Transverse colon (tissue), 4 donors: ENCODE measurements around the gene TRMT44. TPM values are rescaled to one million over a fixed set of nuclear protein-coding genes. Genes with fewer than 3 reads are reported as not detected.

Experiments used
- DNase-seq: peaks from one replicate; pipeline ENCODE4 v3.0.0-alpha.2; 2019
- H3K27ac ChIP-seq, 4 donors: fragments of 200-600 bp; sonication (generic); 2 replicates each; pipeline ENCODE4 v1.5.1; 2016 to 2018; ENCODE audit warnings: inconsistent platforms in 4 of 4
- H3K27me3 ChIP-seq: fragments of 200-600 bp; sonication (generic); 2 replicates; pipeline ENCODE4 v1.5.1; 2017; ENCODE audit warnings: inconsistent platforms
- H3K36me3 ChIP-seq, 4 donors: fragments of 200-600 bp; sonication (generic); 2 replicates each; pipeline ENCODE4 v1.5.1; 2017 to 2019; ENCODE audit warnings: inconsistent platforms in 4 of 4
- H3K4me1 ChIP-seq, 4 donors: fragments of 200-600 bp; sonication (generic); 2 replicates each; pipeline ENCODE4 v1.5.1; 2017 to 2020; ENCODE audit warnings: inconsistent platforms in 4 of 4
- H3K4me3 ChIP-seq, 4 donors: fragments of 200-600 bp; sonication (generic); 1 replicate in 1 of 4; 2 replicates in 3 of 4; pipeline versions ENCODE4 v1.5.1 to v1.6.1; 2017 to 2019; ENCODE audit warnings: inconsistent platforms in 4 of 4
- H3K9me3 ChIP-seq, 2 donors: fragments of 200-600 bp; sonication (generic); 2 replicates each; pipeline ENCODE4 v1.5.1; 2017 to 2019; ENCODE audit warnings: inconsistent platforms in 2 of 2
- EP300 ChIP-seq: sonication (generic); formaldehyde crosslinking; IDR thresholded peaks from one replicate; pipeline ENCODE4 v1.6.1; 2017; ENCODE audit warnings: antibody characterized with exemption, low read depth
- POLR2A ChIP-seq: fragments of 450-650 bp; IDR thresholded peaks from one replicate; pipeline ENCODE4 v1.6.1; 2016; ENCODE audit warnings: antibody characterized with exemption, mild to moderate bottlenecking, moderate library complexity
- POLR2AphosphoS5 ChIP-seq, 3 donors: sonication (generic); formaldehyde crosslinking; IDR thresholded peaks; one replicate each; pipeline ENCODE4 v1.6.1; 2016; ENCODE audit warnings: antibody characterized with exemption in 3 of 3
- WGBS, 2 donors: methylation state at CpG; one replicate each; pipeline ENCODE4 v1.1.5; 2018; ENCODE audit warnings: low coverage in 1 of 2; 5-methylcytosine and 5-hydroxymethylcytosine counted together
- in situ Hi-C, 4 donors: fragments of 200-750 bp; cut with MboI; loops; one replicate each; pipeline versions ENCODE4 v1.15.0 to v1.15.1; 2017; ENCODE audit warnings: low sequenced_read_pairs in 3 of 4, low pct_ligation_motif_present in 1 of 4, low pct_unique_long_range_greater_than_20kb in 1 of 4
- intact Hi-C: fragments of 100-400 bp; cut with DNase I; formaldehyde crosslinking; loops from one replicate; pipeline ENCODE4 v1.15.1; 2023; ENCODE audit warnings: low total_unique reads
- total RNA-seq, 4 donors: library from RNA; depleted of rRNA; stranded (reverse); fragments of >200 nt; gene quantifications; one replicate each; pipeline ENCODE4 v1.1.0, GENCODE V29; 2016
- TF ChIP-seq, protein P1 (sequence below), 5 experiments: fragments of 200-600 bp in 3 of 5; fragments of 450-650 bp in 2 of 5; sonication (generic) in 3 of 5; IDR thresholded peaks; 1 replicate in 2 of 5; 2 replicates in 3 of 5; pipeline ENCODE4 v1.5.1; 2016 to 2017; ENCODE audit warnings: antibody characterized with exemption in 5 of 5, inconsistent platforms in 3 of 5, mild to moderate bottlenecking in 2 of 5, moderate library complexity in 1 of 5

Gene TRMT44
- 100 to 1,000 TPM in 1 of 4 donors, 10 to 100 TPM in 3; 19.1 to 190 (median 29.7) TPM for total RNA-seq

- Histone ChIP-seq H3K9me3 (peaks cover 0 to 5% of the 10 kb centered on the region in 2 donors), H3K36me3 (no peaks in the 10 kb centered on the region), H3K4me3 (peak within 1 kb of the TSS; percentile 87 to 100 (median 96)), H3K4me1 (peaks cover 24 to 66% (median 32%) of the 10 kb centered on the region in 4 donors), H3K27ac (peak within 1 kb of the TSS; percentile 90 to 99 (median 98)), H3K27me3 (no peaks in the 10 kb centered on the region)
- intact Hi-C loops = no loop called here
- in situ Hi-C loops = no loop called here
- TF ChIP-seq EP300 (no peak), POLR2A (peak; percentile 73), POLR2AphosphoS5 (IDR thresholded peaks at IDR 0.05) (peak; percentile 86 to 91 (median 88))
- TF ChIP-seq, protein P1, sequence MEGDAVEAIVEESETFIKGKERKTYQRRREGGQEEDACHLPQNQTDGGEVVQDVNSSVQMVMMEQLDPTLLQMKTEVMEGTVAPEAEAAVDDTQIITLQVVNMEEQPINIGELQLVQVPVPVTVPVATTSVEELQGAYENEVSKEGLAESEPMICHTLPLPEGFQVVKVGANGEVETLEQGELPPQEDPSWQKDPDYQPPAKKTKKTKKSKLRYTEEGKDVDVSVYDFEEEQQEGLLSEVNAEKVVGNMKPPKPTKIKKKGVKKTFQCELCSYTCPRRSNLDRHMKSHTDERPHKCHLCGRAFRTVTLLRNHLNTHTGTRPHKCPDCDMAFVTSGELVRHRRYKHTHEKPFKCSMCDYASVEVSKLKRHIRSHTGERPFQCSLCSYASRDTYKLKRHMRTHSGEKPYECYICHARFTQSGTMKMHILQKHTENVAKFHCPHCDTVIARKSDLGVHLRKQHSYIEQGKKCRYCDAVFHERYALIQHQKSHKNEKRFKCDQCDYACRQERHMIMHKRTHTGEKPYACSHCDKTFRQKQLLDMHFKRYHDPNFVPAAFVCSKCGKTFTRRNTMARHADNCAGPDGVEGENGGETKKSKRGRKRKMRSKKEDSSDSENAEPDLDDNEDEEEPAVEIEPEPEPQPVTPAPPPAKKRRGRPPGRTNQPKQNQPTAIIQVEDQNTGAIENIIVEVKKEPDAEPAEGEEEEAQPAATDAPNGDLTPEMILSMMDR (IDR thresholded peaks at IDR 0.05) = peak in 3 of 5 experiments; percentile 2 to 22 (median 12)
- WGBS, 2 donors = 0% methylated on average over 11 to 33 of the region's 60 CpGs
- DNase-seq = peak; percentile 95
These were observed at the start of gene TRMT44, which contains the start of gene ACOX3 for GRCh38 chr4:8440492-8441311. TSS of gene TRMT44 (plus strand) at chr4:8440777. CDS start at chr4:8440823, 46 bp downstream. TSS of gene ACOX3 (minus strand) at chr4:8440723. CDS start at chr4:8416521, 24,202 bp downstream.

GRCh38 chr4:8391071-8391470, 49.5 kb upstream of the TRMT44 start:
- Histone ChIP-seq H3K9me3 (no peaks in the 10 kb centered on the region), H3K4me3 (no peak overlapping the region), H3K27me3 (no peaks in the 10 kb centered on the region), H3K27ac (peak overlapping the region; percentile 55 to 87 (median 78)), H3K4me1 (peaks cover 9 to 32% (median 16%) of the 10 kb centered on the region in 4 donors), H3K36me3 (peaks cover 0 to 10% (median 0%) of the 10 kb centered on the region in 4 donors)
- WGBS, 2 donors = 82 to 85% methylated on average over 7 of the region's 7 CpGs
- TF ChIP-seq POLR2A = no peak
- TF ChIP-seq, protein P1 (IDR thresholded peaks at IDR 0.05) = no peak
- no peak for TF ChIP-seq POLR2AphosphoS5 (IDR thresholded peaks at IDR 0.05)
- TF ChIP-seq EP300 = no peak
- intact Hi-C loops = loop anchor here (5.0 kb wide), 1 partner anchor 119 kb away; no protein-coding TSS in a partner anchor
- DNase-seq = no peak
- in situ Hi-C loops = no loop called here

DNA sequence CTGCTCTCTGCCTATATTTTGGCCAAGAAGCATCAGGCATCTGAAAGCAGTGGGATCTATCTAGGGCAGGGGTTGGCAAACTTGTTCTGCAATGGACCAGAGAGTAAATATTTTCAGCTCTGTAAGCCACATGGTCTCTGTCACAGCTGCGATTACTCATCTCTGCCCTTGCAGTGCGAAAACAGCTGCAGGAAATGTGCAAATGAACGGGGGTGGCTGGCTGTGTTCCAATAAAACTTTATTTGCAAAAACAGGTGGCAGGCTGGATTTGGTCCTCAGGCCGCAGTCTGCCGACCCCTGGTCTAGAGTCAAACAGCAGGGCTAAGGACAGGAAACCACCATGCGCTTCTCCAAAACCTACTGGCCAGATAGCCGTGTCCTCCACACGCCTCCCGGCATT, 48.6 kb upstream of the TRMT44 start:
- intact Hi-C loops (loop anchor here (5.0 kb wide), 1 partner anchor 120 kb away; no protein-coding TSS in a partner anchor), in situ Hi-C loops (no loop called here)
- peaks cover 0 to 10% (median 0%) of the 10 kb centered on the region in 4 donors for H3K36me3 ChIP-seq
- no peaks in the 10 kb centered on the region for H3K27me3 ChIP-seq
- H3K27ac ChIP-seq = peak overlapping the region; percentile 55 to 87 (median 78)
- TF ChIP-seq EP300 = no peak
- TF ChIP-seq, protein P1 (IDR thresholded peaks at IDR 0.05) = no peak
- peak; percentile 62 to 85 (median 84) for TF ChIP-seq POLR2AphosphoS5 (IDR thresholded peaks at IDR 0.05)
- WGBS, 2 donors = 40 to 55% methylated on average over 1 to 9 of the region's 9 CpGs
- no peak overlapping the region for H3K4me3 ChIP-seq
- no peaks in the 10 kb centered on the region for H3K9me3 ChIP-seq
- peaks cover 9 to 32% (median 16%) of the 10 kb centered on the region in 4 donors for H3K4me1 ChIP-seq
- peak; percentile 53 for DNase-seq

GRCh38 chr4:8392591-8393190, 47.9 kb upstream of the TRMT44 start:
- no peak for DNase-seq
- 89 to 94% methylated on average over 5 to 15 of the region's 15 CpGs for WGBS, 2 donors
- TF ChIP-seq, protein P1 (IDR thresholded peaks at IDR 0.05) = no peak
- no peak for TF ChIP-seq EP300
- TF ChIP-seq POLR2AphosphoS5 (IDR thresholded peaks at IDR 0.05) = no peak
- no peak for TF ChIP-seq POLR2A
- no peaks in the 10 kb centered on the region for H3K27me3 ChIP-seq
- H3K27ac ChIP-seq = peak overlapping the region; percentile 55 to 87 (median 78)
- in situ Hi-C loops = no loop called here
- intact Hi-C loops = loop anchor here (5.0 kb wide), 1 partner anchor 120 kb away; no protein-coding TSS in a partner anchor
- H3K9me3 ChIP-seq = no peaks in the 10 kb centered on the region
- peaks cover 0 to 10% (median 0%) of the 10 kb centered on the region in 4 donors for H3K36me3 ChIP-seq
- H3K4me1 ChIP-seq = peaks cover 9 to 32% (median 16%) of the 10 kb centered on the region in 4 donors
- H3K4me3 ChIP-seq = no peak overlapping the region
